HG03469 (cell line): ENCODE measurements around the gene KRT78.
"Not testable (repeated sequence)": the region's sequence is repeated elsewhere in the genome, so short reads cannot be mapped to it uniquely, and the experiment has no call there.

Experiments used
- ATAC-seq: cut with Tn5 transposase; IDR thresholded peaks from one replicate; pipeline ENCODE4 v1.9.1; 2021; ENCODE audit warnings: mild to moderate bottlenecking, moderate library complexity, moderate number of reproducible peaks; ENCODE audit not compliant: unreplicated experiment

KRT78 gene

DNA sequence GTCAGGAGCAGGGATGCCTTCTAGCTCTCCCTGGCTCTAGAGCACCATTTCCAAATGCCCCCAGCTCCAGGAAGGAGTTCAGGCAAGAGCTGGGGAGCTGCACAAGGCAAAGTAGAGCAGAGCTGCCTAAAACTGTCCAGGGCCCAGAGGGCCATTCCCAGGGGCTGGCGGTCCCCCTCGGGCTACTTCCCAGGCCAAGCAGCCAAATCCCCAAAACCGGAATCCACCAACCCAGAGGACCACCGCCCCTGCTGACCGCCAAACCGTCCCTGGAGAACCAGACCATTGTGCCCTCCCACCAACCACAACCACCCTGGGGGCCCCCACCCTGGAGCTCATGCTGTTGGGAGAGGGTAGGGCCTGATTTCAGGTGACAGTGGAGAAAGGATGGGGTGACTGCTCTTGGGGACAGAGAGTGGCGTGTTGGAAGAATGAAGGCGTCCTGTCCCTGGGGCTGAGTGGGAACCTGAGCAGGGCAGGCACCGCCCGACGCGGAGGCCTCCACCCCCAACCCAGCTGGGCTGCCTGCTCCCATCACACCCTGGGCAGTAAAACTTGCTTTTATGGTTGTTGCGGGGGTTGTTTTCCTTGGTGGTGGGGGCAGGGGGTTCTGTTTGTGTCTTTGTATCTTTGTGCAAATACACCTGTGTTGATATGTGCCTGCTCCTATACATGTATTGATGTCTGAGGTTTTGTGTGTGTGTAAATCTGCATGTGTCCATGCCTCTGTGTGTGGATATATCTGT is 24.0 kb upstream of the KRT78 start:
- ATAC-seq: no peak

DNA sequence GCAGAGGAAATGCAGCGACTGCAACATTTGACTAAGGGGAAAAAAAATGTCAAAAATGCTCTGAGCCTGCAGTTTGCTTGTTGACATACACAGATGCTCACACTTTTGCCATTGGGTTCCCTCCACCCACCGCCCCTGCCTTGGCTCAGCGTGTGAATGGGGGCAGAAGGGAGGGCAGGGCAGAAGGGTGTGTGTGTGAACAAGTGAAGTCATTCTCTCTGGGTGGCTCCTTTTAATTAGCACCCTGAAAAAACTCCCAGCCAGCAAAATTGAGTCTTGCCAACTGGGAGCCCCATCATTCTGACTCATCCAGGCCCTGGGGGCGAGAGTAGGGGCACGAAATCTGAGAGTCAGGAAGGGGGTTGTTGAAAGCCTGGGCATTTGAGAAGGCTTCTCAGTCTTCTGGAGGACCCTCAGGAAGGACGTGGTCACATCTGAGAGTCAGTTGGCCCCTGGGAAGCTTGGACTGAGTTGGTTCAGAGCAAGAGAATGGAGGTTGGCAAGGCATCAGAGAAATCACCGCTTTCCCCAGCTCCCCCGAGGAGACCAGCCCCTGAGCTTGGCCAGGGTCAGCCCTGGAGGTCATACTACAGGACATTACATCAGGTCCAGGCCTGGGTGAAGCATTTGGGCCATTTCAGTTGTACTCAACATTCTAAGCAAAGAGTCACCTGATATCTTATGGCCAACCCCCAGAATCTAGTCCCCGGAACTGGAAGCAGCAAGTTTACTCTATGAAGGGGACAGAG is 22.7 kb upstream of the KRT78 start:
- ATAC-seq: no peak

DNA sequence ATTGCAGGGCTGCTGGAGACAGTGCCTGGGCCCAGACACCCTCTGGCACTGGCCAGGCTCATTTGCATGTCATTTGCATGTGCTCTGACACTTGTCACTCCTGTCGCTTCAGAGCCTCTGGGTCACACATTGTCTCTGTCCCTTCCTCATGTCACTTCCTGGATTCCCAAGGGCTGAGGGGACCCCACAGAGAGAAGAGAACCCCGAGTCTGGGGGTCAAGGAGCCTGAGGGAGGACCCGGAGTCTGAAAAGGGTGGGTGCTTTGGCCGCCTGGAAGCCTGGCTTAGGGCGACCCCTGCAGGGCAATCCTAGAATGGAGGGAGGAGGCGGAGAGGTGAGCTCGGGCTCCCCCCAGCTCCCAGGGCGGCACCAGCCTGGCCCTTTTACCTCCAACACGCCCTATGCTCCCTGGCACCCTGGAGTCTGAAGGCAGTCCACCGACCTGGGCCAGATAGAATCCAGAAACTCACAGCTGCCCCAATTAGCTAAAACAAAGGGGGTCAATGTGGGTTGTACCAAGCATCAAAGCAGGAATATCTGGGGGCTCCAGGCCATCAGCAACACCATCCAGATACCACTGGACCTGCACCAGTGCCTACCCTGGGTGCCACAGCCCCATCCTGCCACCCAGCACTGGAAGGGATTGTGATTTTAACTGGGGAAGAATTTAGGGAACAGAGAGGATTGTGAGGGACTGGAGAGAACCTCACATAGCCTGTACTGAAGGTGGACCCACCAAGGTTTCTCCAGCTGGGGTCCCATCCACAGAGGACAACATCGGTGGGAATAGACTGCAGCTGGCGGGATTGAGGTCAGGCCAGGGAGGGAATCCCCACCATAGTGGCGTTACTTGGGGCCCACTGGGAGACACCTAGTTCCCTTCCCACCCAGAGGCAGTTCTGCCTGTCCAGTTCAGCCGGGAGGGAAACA is 21.8 kb upstream of the KRT78 start:
- peak; percentile 43 for ATAC-seq

DNA sequence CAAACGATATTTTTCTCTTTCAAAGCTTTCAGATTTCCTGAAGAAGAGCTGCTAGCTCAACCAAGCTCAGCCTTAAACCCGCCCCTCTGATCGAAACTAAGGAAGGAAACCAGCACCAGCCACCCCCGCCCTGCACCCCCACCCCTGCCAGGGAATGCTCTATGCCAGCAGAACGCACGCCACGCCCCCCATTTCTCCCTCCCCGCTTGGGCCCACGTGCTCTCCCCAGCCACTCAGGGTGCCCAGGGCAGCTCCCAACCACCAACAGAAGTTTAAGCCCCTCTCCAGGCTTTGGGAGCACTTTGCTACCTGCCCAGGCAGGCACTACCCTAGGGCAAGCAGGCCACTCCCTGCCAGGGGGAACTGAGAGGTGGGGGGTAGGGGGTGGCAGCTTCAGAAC is 18.8 kb upstream of the KRT78 start:
- ATAC-seq: no peak

DNA sequence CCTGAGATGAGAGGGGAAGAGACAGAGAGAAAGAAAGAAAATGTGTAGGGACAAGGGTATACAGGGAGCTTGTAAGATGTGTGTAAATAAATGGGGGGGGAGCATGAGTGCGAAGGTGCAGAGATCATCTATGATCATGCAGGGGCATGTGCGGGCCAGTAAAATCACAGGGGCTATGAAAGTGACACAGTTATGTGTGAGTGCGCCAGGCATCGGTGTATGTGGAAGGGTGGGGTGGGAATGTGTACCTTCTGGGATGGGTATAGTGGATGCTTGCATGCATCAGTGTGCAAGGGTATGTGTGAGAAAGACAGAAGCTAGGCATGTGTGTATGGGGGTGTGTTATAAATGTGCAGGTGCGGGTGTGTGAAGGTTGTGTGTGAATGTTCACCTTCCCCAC is 18.4 kb upstream of the KRT78 start:
- ATAC-seq: no peak

DNA sequence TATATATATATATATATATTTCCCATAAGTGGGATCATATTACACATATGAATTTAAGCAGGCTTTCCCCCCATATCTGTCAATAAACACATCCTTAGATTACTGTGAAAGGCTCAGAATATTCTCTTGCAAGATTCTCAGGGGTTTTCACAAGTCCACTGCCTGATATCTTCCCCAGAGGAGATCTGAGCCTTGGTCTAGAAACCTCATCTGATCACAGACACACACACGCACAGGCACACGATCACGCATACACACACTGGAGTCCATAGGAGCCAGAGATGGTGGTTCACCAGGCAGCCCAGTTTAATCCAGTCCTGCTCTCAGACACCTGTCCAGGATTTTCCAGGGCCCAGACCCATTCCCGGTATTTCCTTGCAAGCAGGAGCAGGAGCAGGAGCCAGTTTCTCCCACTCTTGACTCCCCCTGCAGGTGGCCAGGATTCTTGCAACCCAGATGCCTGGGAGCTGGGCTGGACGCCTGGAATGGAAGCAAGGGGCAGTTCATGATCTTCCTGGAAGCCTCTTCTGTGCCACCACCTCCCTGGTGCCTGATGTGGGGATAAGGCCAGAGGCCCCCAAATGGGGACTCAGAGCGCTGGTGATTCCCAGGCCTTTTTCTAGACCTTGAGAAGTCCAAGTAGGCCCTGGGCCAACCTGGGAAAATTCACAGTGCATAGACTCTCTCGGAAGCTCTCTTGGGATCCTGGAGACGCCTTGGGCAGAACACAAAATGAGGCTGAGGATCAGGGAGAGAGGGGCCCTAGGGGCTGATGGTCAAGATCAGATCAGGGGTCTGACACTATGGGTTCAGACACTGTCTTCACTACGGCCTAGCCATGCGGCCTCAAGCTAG is 16.5 kb upstream of the KRT78 start:
- no peak for ATAC-seq

DNA sequence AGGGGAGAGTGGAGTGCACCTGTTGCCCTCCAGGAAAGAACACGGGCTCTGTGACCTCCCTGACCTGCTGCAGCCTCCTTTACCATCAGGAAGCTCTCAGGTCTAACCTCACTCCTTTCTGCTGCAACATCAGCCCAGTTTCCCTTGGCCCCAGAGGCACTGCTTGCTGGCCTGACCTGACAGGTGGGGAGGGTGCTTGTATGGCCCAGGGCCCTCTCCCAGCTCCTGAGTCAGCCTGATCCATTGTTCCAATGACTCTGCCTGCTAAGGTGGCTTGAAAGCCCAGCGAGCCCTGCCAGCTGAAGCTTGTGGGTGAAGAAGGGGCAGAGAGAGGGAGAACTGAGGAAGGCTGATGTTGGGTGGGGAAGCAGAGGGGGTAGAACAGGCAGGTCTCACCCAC is 13.2 kb upstream of the KRT78 start:
- no peak for ATAC-seq

DNA sequence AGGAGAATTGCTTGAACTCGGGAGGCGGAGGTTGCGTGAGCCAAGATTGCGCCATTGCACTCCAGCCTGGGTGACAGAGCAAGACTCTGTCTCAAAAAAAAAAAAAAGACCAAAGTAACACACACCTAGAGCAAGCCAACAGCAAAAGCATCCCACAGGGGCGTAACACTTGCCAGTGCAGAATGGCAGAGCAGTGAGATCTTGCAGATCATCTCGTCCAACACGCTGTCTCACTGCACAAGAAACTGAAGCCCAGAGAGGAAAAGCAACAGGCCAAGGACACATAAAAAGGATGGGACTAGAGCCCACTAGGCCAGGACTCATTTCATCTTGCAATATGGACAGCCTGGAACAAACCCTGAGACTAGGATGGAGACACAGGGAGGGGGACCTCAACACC is 12.7 kb upstream of the KRT78 start:
- no peak for ATAC-seq

DNA sequence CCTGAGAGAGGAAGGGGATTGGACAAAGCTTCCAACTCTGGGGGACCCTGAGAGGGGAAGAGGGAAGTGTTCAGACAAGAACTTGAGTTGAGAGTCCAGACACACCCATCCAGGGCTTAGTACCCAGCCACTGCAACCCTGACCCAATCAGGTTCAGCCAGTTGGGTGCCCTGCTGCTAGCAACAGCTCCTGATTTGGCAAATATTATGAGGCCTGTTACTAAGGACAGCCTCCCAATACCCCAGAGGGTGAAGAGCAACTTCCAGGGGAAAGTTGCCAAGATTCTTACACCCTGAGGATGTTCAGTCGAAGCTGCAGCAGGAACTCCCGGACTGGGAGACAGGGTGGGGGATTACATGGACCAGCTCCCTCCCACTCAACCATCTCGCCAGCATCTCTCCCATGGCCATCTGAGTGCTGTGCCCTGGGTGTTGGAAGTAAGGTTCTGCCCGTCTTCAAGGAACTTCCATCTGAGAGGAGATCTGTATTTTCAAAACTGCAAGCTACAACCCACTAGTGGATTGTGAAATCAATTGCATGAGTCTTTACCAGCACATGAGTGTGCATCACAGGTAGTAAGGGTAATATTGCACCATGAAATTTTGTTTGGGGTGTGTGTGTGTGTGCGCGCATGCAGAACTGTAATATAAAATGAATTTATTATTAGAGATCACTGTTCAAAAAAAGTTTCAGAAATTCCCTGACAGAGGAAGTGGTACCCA is 11.5 kb upstream of the KRT78 start:
- no peak for ATAC-seq

DNA sequence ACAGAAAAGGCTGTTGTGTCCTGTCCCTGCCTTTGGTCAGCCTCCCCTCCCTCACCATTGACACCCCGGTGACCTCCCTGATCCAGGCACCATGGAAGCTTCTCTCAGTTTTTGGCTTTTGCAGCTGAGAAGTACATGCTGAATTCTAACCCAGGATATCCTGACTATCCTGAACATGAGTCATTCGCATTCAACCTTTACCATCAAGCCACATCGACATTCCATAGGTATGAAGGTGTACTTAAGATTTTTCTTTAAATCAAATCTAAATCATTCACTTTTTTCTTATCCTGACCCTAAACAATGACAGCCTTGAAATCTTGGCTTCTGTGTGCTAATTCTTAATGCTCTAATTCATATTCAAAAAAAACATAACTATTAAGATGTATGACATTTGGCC is 8.7 kb upstream of the KRT78 start:
- ATAC-seq: no peak

DNA sequence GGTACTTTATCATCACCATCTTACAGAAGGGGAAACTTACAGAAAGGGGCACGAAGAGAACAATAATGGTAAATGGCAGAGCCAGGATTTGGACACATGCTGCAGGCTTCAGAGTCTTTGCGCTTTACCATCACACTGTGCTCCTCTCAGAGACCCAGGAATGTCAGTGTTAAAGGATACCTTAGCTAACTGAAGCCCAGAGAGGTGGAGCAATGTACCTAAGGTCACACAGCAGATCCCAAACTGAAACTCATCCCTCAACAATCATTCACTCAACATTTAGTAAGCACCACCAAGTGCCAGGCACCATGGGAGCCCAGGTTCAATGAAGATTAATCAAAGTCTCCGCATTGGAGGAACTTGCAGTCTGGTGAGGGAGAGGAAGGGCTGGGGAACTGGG is 8.0 kb upstream of the KRT78 start:
- ATAC-seq: no peak

DNA sequence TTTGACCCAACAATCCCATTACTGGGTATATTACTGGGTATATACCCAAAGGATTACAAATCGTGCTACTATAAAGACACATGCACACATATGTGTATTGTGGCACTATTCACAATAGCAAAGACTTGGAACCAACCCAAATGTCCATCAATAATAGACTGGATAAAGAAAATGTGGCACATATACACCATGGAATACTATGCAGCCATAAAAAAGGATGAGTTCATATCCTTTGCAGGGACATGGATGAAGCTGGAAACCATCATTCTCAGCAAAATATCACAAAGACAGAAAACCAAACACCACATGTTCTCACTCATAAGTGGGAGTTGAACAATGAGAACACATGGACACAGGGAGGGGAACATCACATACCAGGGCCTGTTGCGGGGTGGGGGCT is 7.3 kb upstream of the KRT78 start:
- ATAC-seq: not testable (repeated sequence)

DNA sequence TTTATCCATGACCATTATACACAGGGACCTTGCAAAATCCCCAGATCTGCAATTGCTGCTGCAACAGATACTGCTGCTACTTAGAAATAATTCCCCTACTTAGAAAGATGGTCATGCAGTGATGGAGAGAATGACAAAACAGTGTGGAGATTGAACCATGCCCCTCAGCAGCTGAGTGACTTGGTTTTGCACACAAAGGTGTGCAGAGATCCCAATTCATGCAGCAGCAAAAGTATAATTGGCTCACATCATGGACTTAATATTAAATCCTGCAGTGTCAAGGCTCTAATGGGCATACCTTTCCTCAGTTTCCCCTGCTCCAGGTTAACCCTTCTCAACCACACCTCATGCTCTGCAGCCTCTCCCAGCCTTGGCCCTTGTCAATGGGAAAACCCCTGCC is 3.0 kb upstream of the KRT78 start:
- ATAC-seq: no peak

DNA sequence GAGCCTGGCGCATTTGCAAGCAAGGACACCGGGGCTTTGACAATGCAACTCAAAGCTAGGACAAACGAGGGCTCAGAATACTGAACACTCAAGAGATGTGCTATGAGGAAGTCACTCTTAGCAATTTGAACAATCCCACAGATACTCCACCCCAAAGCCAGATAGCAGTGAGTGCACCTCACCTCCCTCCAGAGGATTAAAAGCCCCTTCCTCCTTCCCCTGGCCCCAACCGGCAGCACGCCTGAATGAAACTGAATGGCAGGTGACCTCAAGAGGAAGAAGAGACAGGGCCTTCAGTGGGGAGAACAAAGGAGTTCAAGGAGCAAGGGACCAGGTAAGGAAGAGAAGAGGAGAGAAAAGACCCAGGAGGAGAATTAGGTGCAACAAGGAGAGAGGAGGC is 1.9 kb upstream of the KRT78 start:
- no peak for ATAC-seq

DNA sequence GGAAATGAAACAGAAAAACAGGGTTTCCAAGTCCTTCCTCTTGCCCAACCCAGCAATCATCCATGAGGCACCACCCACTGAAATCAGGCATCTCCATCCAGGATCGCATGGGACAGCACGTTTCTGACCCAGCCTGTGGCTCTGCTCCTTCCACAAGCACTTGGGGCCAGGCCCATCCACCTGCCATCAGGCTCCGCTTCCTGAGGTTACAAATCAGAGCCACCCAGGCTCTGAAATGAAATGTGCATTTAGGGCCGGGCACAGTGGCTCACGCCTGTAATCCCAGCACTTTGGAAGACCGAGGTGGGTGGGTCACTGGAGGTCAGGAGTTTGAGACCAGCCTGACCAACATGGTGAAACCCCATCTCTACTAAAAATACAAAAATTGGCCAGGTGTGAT is 717 bp upstream of the KRT78 start:
- no peak for ATAC-seq

DNA sequence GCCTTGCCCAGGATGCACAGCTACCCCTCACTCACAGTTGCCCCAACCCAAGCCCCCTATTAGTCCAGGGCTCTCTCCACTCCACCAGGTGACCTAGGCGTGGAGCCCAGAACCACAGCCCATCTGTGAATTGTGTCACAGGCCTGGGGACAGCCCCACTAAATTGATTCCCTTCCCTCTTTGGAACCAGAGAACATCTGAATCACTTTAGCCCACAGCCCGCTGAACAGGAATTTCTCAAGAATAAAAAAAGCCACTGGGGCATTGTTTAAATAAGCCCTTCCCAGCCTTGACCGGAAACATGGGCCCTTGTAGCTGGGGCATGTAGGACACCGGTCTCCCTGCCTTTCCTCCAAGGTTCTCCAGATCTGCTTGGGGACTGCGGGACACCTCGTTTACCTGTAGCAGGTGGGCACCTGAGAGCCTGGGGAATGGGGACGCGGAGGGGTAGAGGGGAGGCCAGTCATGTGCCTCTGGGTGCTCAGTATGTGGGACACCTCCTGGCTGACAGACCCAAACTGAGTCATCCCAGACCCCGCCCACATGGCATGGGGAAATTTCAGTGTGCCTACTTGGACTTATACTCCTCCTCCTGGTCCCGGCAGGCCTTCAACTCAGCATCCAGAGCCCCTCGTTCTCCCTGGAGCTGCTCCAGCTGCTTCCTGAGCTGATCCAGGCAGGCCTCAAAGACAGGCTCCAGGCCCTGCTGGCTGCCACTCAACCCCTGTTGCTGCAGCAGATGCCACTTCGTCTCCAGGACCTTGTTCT is 1.3 kb downstream of the KRT78 start:
- no peak for ATAC-seq

DNA sequence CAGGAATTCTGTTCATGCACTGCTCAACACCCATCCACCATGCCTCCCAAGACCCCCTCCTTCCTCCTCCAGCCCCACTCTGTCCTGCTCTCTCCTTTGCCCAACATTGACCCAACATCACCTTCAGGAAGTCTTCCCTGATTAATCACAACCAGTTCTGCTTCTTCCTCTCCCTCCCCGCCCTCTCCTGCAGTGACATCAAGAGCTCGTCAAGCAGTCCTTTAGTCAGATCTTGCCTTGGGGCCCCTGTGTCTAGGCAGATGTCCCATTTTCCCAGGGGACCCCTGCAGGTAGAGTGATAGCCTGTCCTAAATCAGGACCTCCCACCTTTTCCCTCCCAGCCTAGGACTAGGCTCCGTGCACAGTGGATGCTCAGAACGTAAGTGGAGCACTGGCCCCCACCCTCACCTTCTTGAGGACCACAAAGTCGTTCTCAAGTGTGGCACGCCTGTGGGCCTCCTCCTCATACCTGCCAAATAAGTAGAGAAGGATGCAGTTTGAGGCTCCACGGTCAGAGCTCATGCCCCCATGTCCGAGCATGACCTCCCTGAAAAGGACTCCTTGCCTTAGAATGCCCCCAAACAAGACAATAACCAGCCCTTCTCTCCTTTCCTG is 2.3 kb downstream of the KRT78 start:
- no peak for ATAC-seq

DNA sequence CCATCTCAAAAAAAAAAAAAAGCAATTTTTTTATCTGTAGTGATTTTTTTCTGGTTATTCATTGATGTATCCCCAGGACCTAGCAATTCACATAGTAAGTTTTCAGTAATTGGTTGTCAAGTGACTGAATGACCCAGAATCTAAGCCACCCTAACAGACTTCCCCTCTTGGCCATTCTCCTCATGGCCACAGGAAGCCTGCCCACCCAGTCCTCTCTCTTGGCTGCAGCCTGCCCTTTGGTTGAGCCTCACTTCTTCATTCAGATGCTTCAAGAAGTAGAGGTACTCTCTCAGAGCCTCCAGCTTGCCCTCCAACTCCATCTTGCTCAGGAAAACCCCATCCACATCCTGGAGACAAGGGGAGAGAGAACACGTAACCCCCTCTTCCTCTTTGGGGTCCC is 2.8 kb downstream of the KRT78 start:
- ATAC-seq: no peak

DNA sequence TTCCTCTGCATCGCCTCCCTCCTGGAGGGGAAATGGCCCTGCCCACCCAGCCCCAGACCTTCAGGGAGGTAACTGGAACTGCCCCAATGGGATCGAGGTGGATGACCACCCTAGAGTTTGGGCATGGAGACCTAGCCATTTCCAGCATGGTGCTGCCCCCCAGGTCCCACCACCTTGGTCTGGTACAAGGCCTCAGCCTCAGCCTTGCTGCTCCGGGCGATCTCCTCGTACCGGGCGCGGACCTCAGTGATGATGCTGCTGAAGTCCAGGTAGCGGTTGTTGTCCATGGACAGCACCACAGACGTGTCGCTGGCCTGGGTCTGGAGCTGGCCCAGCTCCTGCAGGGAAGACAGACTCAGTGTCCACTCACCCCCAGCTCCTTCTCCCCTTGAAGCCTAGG is 4.4 kb downstream of the KRT78 start:
- no peak for ATAC-seq
